ENCODE measurements around the gene SLC9A4. TPM values are rescaled to one million over a fixed set of nuclear protein-coding genes. Genes with fewer than 3 reads are reported as not detected.

SLC9A4 gene
- total and polyA plus RNA-seq, 2 donors (not counting 3 experiments of a cell fraction or from before 2014, with no cell fraction given): not detected

GRCh38 chr2:102438578-102438977, 34.4 kb upstream of the SLC9A4 start:
- FAIRE-seq (no peak), DNase-seq (ENCODE audit: low read depth, low spot score) (no peak)
- Histone ChIP-seq H3K36me3 (ENCODE audit: control insufficient read depth in 2 of 2, extremely low read depth in 1 of 2, insufficient read depth in 2 of 2, low read length in 2 of 2) (no peaks in the 10 kb centered on the region), H3K4me3 (replicated peaks in 1 of 3; ENCODE audit: insufficient read depth in 1 of 3, low read depth in 1 of 3, low read length in 3 of 3) (no peak overlapping the region), H3K4me1 (ENCODE audit: control insufficient read depth, extremely low read depth, insufficient read depth, low read length) (peaks cover 7% of the 10 kb centered on the region), H2AFZ (ENCODE audit: low read depth, low read length) (no peak overlapping the region), H3K27ac (ENCODE audit: insufficient read depth, low read depth, low read length) (no peak overlapping the region), H3K9ac (replicated peaks; ENCODE audit: extremely low read depth, insufficient read depth, low read length) (no peak overlapping the region), H3K9me3 (replicated peaks; ENCODE audit: control insufficient read depth, insufficient read depth, low read length) (no peaks in the 10 kb centered on the region), H3K4me2 (ENCODE audit: insufficient read depth, low read length) (no peak overlapping the region), H3K79me2 (ENCODE audit: control insufficient read depth, insufficient read depth, low read length) (no peaks in the 10 kb centered on the region), H3K9me1 (replicated peaks; ENCODE audit: control insufficient read depth, extremely low read depth, insufficient read depth, low read length) (no peaks in the 10 kb centered on the region), H3K27me3 (ENCODE audit: control insufficient read depth in 2 of 2, insufficient read depth in 2 of 2, low read length in 2 of 2) (no peaks in the 10 kb centered on the region), H4K20me1 (replicated peaks; ENCODE audit: control insufficient read depth, extremely low read depth, insufficient read depth, low read length) (no peaks in the 10 kb centered on the region)
- dilution Hi-C loops (cut with MboI; ENCODE audit: extremely low pct_ligation_motif_present, low sequenced_read_pairs): no loop called here
- ChIA-PET CTCF (interaction anchor here (1.5 to 2.7 kb wide), 2 partner anchors 198 to 418 kb away, joined by 7 read pairs; no protein-coding TSS in a partner anchor), POLR2A (no interaction called here)
- TF ChIP-seq POLR2AphosphoS5 (IDR thresholded peaks at IDR 0.05; ENCODE audit: insufficient read depth, low read depth, low read length) (no peak), MAX (IDR thresholded peaks at IDR 0.05; ENCODE audit: insufficient read depth, insufficient read length) (no peak), EZH2 (IDR thresholded peaks at IDR 0.05; ENCODE audit: borderline replicate concordance, low read depth, low read length, severe bottlenecking) (no peak), POLR2A (IDR thresholded peaks at IDR 0.05; ENCODE audit: low read depth, low read length) (no peak), CTCF (IDR thresholded peaks at IDR 0.05; ENCODE audit: extremely low read depth in 1 of 2, insufficient read depth in 1 of 2, low read depth in 1 of 2, low read length in 2 of 2) (no peak), FOS (IDR thresholded peaks at IDR 0.05; ENCODE audit: borderline replicate concordance, insufficient read depth, low read length) (no peak), GATA2 (IDR thresholded peaks at IDR 0.05; ENCODE audit: insufficient read depth, insufficient read length, low read depth, low read length) (no peak), JUN (IDR thresholded peaks at IDR 0.05; ENCODE audit: borderline replicate concordance, insufficient read depth, insufficient read length, low read depth) (no peak), MYC (IDR thresholded peaks at IDR 0.05; ENCODE audit: low read depth, low read length) (no peak)
- BruUV-seq (replicated peaks): no TSS peak
- intact Hi-C loops (cut with micrococcal nuclease): no loop called here

All from endothelial cell of umbilical vein (primary cell).